B cell (primary cell): ENCODE data around the gene KIF13A. TPM values are rescaled to one million over a fixed set of nuclear protein-coding genes. Genes with fewer than 3 reads are reported as not detected.
A peak's percentile ranks its signal among the peaks of the same experiment; 100 is the strongest.

Experiments
- ATAC-seq: fragments of 200-7000 bp; cut with Tn5 transposase; one replicate; pipeline ENCODE4 v1.10.0; 2021; ENCODE audit warnings: low read depth, mild to moderate bottlenecking, moderate number of reproducible peaks, moderate library complexity
- CTCF ChIA-PET: fragments of 350-600 bp; sonication (Branson Sonifier 250); formaldehyde crosslinking; loops from one replicate; lab custom pipeline; 2021; ENCODE audit warnings: antibody characterized with exemption, inconsistent platforms; lab: Charles Lee
- POLR2A ChIA-PET: fragments of 350-600 bp; sonication (Branson Sonifier 250); formaldehyde crosslinking; loops from one replicate; lab custom pipeline; 2021; ENCODE audit warnings: antibody characterized with exemption; lab: Charles Lee
- DNase-seq: peaks from one replicate; pipeline ENCODE4 v3.0.0; 2013
- H2AFZ ChIP-seq: 2 replicates; pipeline ENCODE4 v1.6.1; 2012; ENCODE audit warnings: mild to moderate bottlenecking, low read depth, low read length; ENCODE audit not compliant: insufficient read depth, poor library complexity, severe bottlenecking
- H3K27ac ChIP-seq, 2 donors: 1 replicate in 1 of 2; 2 replicates in 1 of 2; pipeline ENCODE4 v1.5.1; 2012 to 2013; ENCODE audit warnings: low read length in 2 of 2, mild to moderate bottlenecking in 2 of 2, moderate library complexity in 1 of 2
- H3K27me3 ChIP-seq, 4 experiments: fragments of 200-600 bp in 1 of 4; sonication (generic) in 1 of 4; replicated peaks in 1 of 4; 1 replicate in 2 of 4; 2 replicates in 2 of 4; pipeline versions ENCODE4 v1.6.1 to v1.7.0; 2013 to 2016; ENCODE audit warnings: low read length in 3 of 4, mild to moderate bottlenecking in 2 of 4, mixed read lengths in 1 of 4, moderate library complexity in 1 of 4; ENCODE audit not compliant: insufficient read depth in 4 of 4, control insufficient read depth in 3 of 4; ENCODE audit errors: control extremely low read depth in 1 of 4
- H3K36me3 ChIP-seq, 2 experiments: replicated peaks in 1 of 2; 1 replicate in 1 of 2; 2 replicates in 1 of 2; pipeline versions ENCODE4 v1.6.1 to v1.7.1; 2013; ENCODE audit warnings: low read length in 1 of 2; ENCODE audit not compliant: insufficient read depth in 2 of 2, control insufficient read depth in 1 of 2; ENCODE audit errors: control extremely low read depth in 1 of 2, extremely low read depth in 1 of 2
- H3K4me1 ChIP-seq, 2 donors: fragments of 200-600 bp in 1 of 2; sonication (generic) in 1 of 2; 1 replicate in 1 of 2; 2 replicates in 1 of 2; pipeline versions ENCODE4 v1.5.1 to v1.6.1; 2013 to 2017; ENCODE audit warnings: low read length in 2 of 2; ENCODE audit not compliant: control insufficient read depth in 2 of 2, insufficient read depth in 2 of 2
- H3K4me2 ChIP-seq: replicated peaks from 2 replicates; pipeline ENCODE3; 2012; ENCODE audit warnings: mild to moderate bottlenecking, low read depth, low read length; ENCODE audit not compliant: poor library complexity, severe bottlenecking
- H3K4me3 ChIP-seq, 5 experiments: fragments of 200-600 bp in 1 of 5; sonication (generic) in 1 of 5; 1 replicate in 3 of 5; 2 replicates in 2 of 5; pipeline versions ENCODE4 v1.5.1 to v1.7.0; 2011 to 2016; ENCODE audit warnings: low read length in 4 of 5, mild to moderate bottlenecking in 4 of 5, low read depth in 2 of 5, control low read depth in 1 of 5, moderate library complexity in 1 of 5; ENCODE audit not compliant: insufficient read depth in 1 of 5; ENCODE audit errors: control extremely low read depth in 1 of 5, extremely low read depth in 1 of 5
- H3K79me2 ChIP-seq: fragments of 200-600 bp; sonication (generic); one replicate; pipeline ENCODE4 v1.6.0; 2016; ENCODE audit warnings: low read length; ENCODE audit not compliant: control insufficient read depth, insufficient read depth
- H3K9ac ChIP-seq: fragments of 200-600 bp; sonication (generic); 2 replicates; pipeline ENCODE4 v1.6.1; 2017; ENCODE audit warnings: mild to moderate bottlenecking, low read length, moderate library complexity
- H3K9me3 ChIP-seq, 3 donors: one replicate each; pipeline versions ENCODE4 v1.6.1 to v1.7.1; 2013; ENCODE audit warnings: low read length in 2 of 3; ENCODE audit not compliant: control insufficient read depth in 2 of 3, insufficient read depth in 1 of 3; ENCODE audit errors: control extremely low read depth in 1 of 3
- H4K20me1 ChIP-seq: 2 replicates; pipeline ENCODE4 v1.6.0; 2012; ENCODE audit warnings: mild to moderate bottlenecking, low read length; ENCODE audit not compliant: insufficient read depth, control insufficient read depth, poor library complexity, severe bottlenecking
- H3K27ac Mint-ChIP-seq: one replicate; pipeline ENCODE4 v1.8.0; 2021; ENCODE audit warnings: mixed read lengths
- H3K27me3 Mint-ChIP-seq: one replicate; pipeline ENCODE4 v1.8.0; 2021; ENCODE audit warnings: mixed read lengths
- H3K4me1 Mint-ChIP-seq: one replicate; pipeline ENCODE4 v1.8.0; 2021; ENCODE audit warnings: mixed read lengths
- H3K4me3 Mint-ChIP-seq: one replicate; pipeline ENCODE4 v1.8.0; 2021; ENCODE audit warnings: mixed read lengths
- H3K9me3 Mint-ChIP-seq: one replicate; pipeline ENCODE4 v1.8.0; 2022; ENCODE audit warnings: mixed read lengths; ENCODE audit not compliant: insufficient read depth
- CTCF ChIP-seq: fragments of 200-600 bp; IDR thresholded peaks from one replicate; pipeline ENCODE4 v1.8.0; 2022; ENCODE audit warnings: antibody characterized with exemption, mild to moderate bottlenecking
- EZH2 ChIP-seq: IDR thresholded peaks from 2 replicates; pipeline ENCODE4 v1.6.1; 2012; ENCODE audit warnings: borderline replicate concordance, low read depth, mild to moderate bottlenecking, moderate library complexity, low read length; ENCODE audit not compliant: insufficient read depth, poor library complexity, severe bottlenecking
- WGBS: methylation state at CpG from one replicate; pipeline ENCODE4 v1.1.5; 2013; ENCODE audit warnings: missing lambda C conversion rate; ENCODE audit not compliant: insufficient coverage; 5-methylcytosine and 5-hydroxymethylcytosine counted together
- intact Hi-C: fragments of 100-400 bp; cut with micrococcal nuclease; formaldehyde crosslinking; loops from one replicate; pipeline ENCODE4 v1.10.0; 2022
- polyA minus RNA-seq: library from RNA; depleted of rRNA, polyadenylated mRNA; stranded (reverse); fragments of >200 nt; gene quantifications from 2 replicates; pipeline ENCODE4 v1.2.3, GENCODE V29; 2012
- polyA plus RNA-seq: library from polyadenylated mRNA; depleted of rRNA; stranded (reverse); fragments of >200 nt; gene quantifications from 2 replicates; pipeline ENCODE4 v1.2.3, GENCODE V29; 2012
- total RNA-seq, 2 donors: library from RNA; stranded (reverse); fragments of 120-200 nt in 1 of 2; gene quantifications; 1 replicate in 1 of 2; 2 replicates in 1 of 2; pipeline versions ENCODE4 v1.2.3 to v1.2.4, GENCODE V29; 2013 to 2022

KIF13A gene
- 21.3 and 23.4 TPM in 2 replicates for total RNA-seq
- 5.1 TPM for total RNA-seq (2013)
- polyA plus RNA-seq: 2.1 and 3.1 TPM in 2 replicates
- polyA minus RNA-seq: 5.0 and 5.6 TPM in 2 replicates

GRCh38 chr6:17987447-17987696, at the start of gene KIF13A:
Gene KIF13A (minus strand): TSS chr6:17987635. CDS start chr6:17987463, 172 bp downstream.
- peak; percentile 71 for ATAC-seq
- peak within 1 kb of the TSS; percentile 89 for H2AFZ ChIP-seq
- peak within 1 kb of the TSS; percentile 73 for H3K9ac ChIP-seq
- intact Hi-C loops: loop anchor here (2.0 to 5.0 kb wide), 2 partner anchors 275 to 281 kb away; partner anchors contain the start of genes DEK and NUP153
- peak within 1 kb of the TSS; percentile 41 to 85 (median 63) for H3K4me3 ChIP-seq
- no peaks in the 10 kb centered on the region for H3K27me3 Mint-ChIP-seq
- H3K4me1 ChIP-seq: peaks cover 19 to 23% of the 10 kb centered on the region in 2 donors
- H3K79me2 ChIP-seq: no peaks in the 10 kb centered on the region
- H3K4me2 ChIP-seq: peak within 1 kb of the TSS; percentile 93
- no peaks in the 10 kb centered on the region for H3K9me3 ChIP-seq
- H3K4me1 Mint-ChIP-seq: peaks cover 40% of the 10 kb centered on the region
- ChIA-PET POLR2A (no interaction called here), CTCF (interaction anchor here (0.7 kb wide), 1 partner anchor 8 kb away, joined by 3 read pairs; no protein-coding TSS in a partner anchor)
- H3K36me3 ChIP-seq: no peaks in the 10 kb centered on the region
- H4K20me1 ChIP-seq: no peaks in the 10 kb centered on the region
- H3K9me3 Mint-ChIP-seq: no peaks in the 10 kb centered on the region
- TF ChIP-seq EZH2 (no peak), CTCF (no peak)
- no peak for DNase-seq
- H3K27ac Mint-ChIP-seq: peak within 1 kb of the TSS; percentile 92
- H3K4me3 Mint-ChIP-seq: peak within 1 kb of the TSS; percentile 97
- H3K27ac ChIP-seq: peak within 1 kb of the TSS in 1 of 2 donors; percentile 58
- under 1% methylated on average over 54 of the region's 54 CpGs for WGBS
- peaks cover 0 to 13% (median 5%) of the 10 kb centered on the region in 4 experiments for H3K27me3 ChIP-seq

GRCh38 chr6:18036781-18037180, 49.3 kb upstream of the KIF13A start:
- ATAC-seq (no peak), DNase-seq (no peak)
- Histone ChIP-seq H3K27me3 (no peaks in the 10 kb centered on the region), H3K9me3 (no peaks in the 10 kb centered on the region), H3K4me2 (no peak overlapping the region), H3K79me2 (no peaks in the 10 kb centered on the region), H3K4me3 (no peak overlapping the region), H3K27ac (no peak overlapping the region), H3K36me3 (no peaks in the 10 kb centered on the region), H3K9ac (no peak overlapping the region), H2AFZ (no peak overlapping the region), H3K4me1 (no peaks in the 10 kb centered on the region), H4K20me1 (no peaks in the 10 kb centered on the region)
- no peaks in the 10 kb centered on the region for H3K9me3 Mint-ChIP-seq
- ChIA-PET CTCF (interaction anchor here (0.5 kb wide), 1 partner anchor 336 kb away, joined by 5 read pairs; no protein-coding TSS in a partner anchor), POLR2A (no interaction called here)
- no peak overlapping the region for H3K27ac Mint-ChIP-seq
- TF ChIP-seq CTCF: no peak
- no peak for TF ChIP-seq EZH2
- 89% methylated on average over 2 of the region's 4 CpGs for WGBS
- intact Hi-C loops: no loop called here
- H3K27me3 Mint-ChIP-seq: peaks cover 24% of the 10 kb centered on the region
- no peak overlapping the region for H3K4me3 Mint-ChIP-seq
- H3K4me1 Mint-ChIP-seq: no peaks in the 10 kb centered on the region
